PC-3 (cell line): ENCODE data around the gene TM4SF20. TPM values are rescaled to one million over a fixed set of nuclear protein-coding genes. Genes with fewer than 3 reads are reported as not detected.

Source experiments
- ATAC-seq: fragments of 200-7000 bp; cut with Tn5 transposase; 2 replicates; pipeline ENCODE4 v1.9.1; 2020; ENCODE audit warnings: mild to moderate bottlenecking, moderate library complexity
- BruUV-seq: library from RNA; stranded (reverse); fragments of 400-500 nt; replicated peaks from 2 replicates; lab custom pipeline; 2021; lab: Mats Ljungman, UMichigan
- CTCF ChIA-PET: fragments of 300-600 bp; sonication (Branson Sonifier 250); formaldehyde crosslinking; loops from one replicate; lab custom pipeline; 2022; ENCODE audit warnings: antibody characterized with exemption; lab: Charles Lee
- POLR2A ChIA-PET: fragments of 300-600 bp; sonication (Branson Sonifier 250); formaldehyde crosslinking; loops from one replicate; lab custom pipeline; 2022; ENCODE audit warnings: antibody characterized with exemption; ENCODE audit not compliant: unreplicated experiment; lab: Charles Lee
- DNase-seq: peaks from one replicate; pipeline ENCODE4 v3.0.0-alpha.2; 2015
- H2AFZ ChIP-seq: fragments of 300-600 bp; sonication (generic); 2 replicates; pipeline ENCODE4 v1.6.0; 2016; ENCODE audit warnings: antibody characterized with exemption, low read length
- H3F3A ChIP-seq: fragments of 300-600 bp; sonication (generic); one replicate; pipeline ENCODE4 v1.6.0; 2017; ENCODE audit warnings: antibody characterized with exemption, low read length, control low read depth, mild to moderate bottlenecking; ENCODE audit not compliant: unreplicated experiment
- H3K27ac ChIP-seq: fragments of 300-600 bp; sonication (generic); 2 replicates; pipeline ENCODE4 v1.5.1; 2016; ENCODE audit warnings: mild to moderate bottlenecking, low read length
- H3K27me3 ChIP-seq: fragments of 300-600 bp; sonication (generic); 2 replicates; pipeline ENCODE4 v1.6.1; 2016; ENCODE audit warnings: low read length, mixed read lengths
- H3K36me3 ChIP-seq: fragments of 300-600 bp; sonication (generic); 2 replicates; pipeline ENCODE4 v1.6.1; 2016; ENCODE audit warnings: low read depth, mixed run types, low read length, mixed read lengths
- H3K4me1 ChIP-seq: fragments of 300-600 bp; sonication (generic); 2 replicates; pipeline ENCODE4 v1.5.1; 2016; ENCODE audit warnings: low read length; ENCODE audit not compliant: insufficient read depth
- H3K4me2 ChIP-seq: fragments of 300-600 bp; sonication (generic); 2 replicates; pipeline ENCODE4 v1.6.0; 2016; ENCODE audit warnings: low read length
- H3K4me3 ChIP-seq: fragments of 300-600 bp; sonication (generic); 2 replicates; pipeline ENCODE4 v1.5.1; 2016; ENCODE audit warnings: mild to moderate bottlenecking, low read length, mixed read lengths
- H3K79me2 ChIP-seq: fragments of 300-600 bp; sonication (generic); 2 replicates; pipeline ENCODE4 v1.6.1; 2017; ENCODE audit warnings: low read length, mixed read lengths
- H3K9ac ChIP-seq: fragments of 300-600 bp; sonication (generic); 2 replicates; pipeline ENCODE4 v1.6.0; 2016; ENCODE audit warnings: mild to moderate bottlenecking, low read length
- H3K9me2 ChIP-seq: fragments of 300-600 bp; sonication (generic); replicated peaks from 2 replicates; pipeline ENCODE4 v1.6.1; 2016; ENCODE audit warnings: mixed run types, low read length, mixed read lengths
- H3K9me3 ChIP-seq: fragments of 300-600 bp; sonication (generic); 2 replicates; pipeline ENCODE4 v1.6.1; 2016; ENCODE audit warnings: low read length, mixed read lengths
- H4K20me1 ChIP-seq: fragments of 300-600 bp; sonication (generic); 2 replicates; pipeline ENCODE4 v1.6.1; 2016; ENCODE audit warnings: low read length, mixed read lengths
- EZH2 ChIP-seq: fragments of 300-600 bp; sonication (generic); IDR thresholded peaks from one replicate; pipeline ENCODE4 v1.6.1; 2017; ENCODE audit warnings: antibody characterized with exemption, mild to moderate bottlenecking, low read length; ENCODE audit not compliant: unreplicated experiment
- EZH2phosphoT487 ChIP-seq: fragments of 300-600 bp; sonication (generic); IDR thresholded peaks from 2 replicates; pipeline ENCODE4 v1.6.1; 2018; ENCODE audit warnings: mild to moderate bottlenecking, antibody characterized with exemption, low read length, borderline replicate concordance
- intact Hi-C: fragments of 100-400 bp; cut with micrococcal nuclease; formaldehyde crosslinking; loops from 2 replicates; pipeline ENCODE4 v1.9.0; 2023
- total RNA-seq: library from RNA; depleted of rRNA; stranded (reverse); fragments of >200 nt; gene quantifications from 2 replicates; pipeline ENCODE4 v1.2.3, GENCODE V29; 2014
- TF ChIP-seq, protein P1 (sequence below): fragments of 300-600 bp; sonication (generic); conservative IDR thresholded peaks from 2 replicates; pipeline ENCODE4 v1.5.1; 2017; ENCODE audit warnings: antibody characterized with exemption, low read depth, mild to moderate bottlenecking, low read length

Gene TM4SF20
- total RNA-seq, 1 experiment from 2014 or later, result not detected

DNA sequence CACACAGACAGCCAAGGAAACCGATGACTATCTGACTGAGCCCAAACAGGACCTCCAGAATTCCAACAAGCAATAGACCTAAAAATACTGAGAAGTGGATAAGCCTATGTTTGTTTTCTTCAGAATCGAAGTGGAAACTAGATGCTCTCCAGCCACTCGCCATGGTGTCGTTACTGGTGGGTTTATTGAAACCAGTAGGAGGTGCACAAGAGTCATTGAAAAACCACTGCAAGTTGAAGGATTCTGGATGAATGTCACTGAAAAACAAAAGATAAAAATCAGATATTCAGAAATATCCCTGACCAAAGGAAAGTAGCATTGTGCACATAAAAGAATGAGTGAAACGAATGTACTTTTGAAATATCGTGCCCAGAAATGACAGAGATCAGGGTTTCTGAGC lies 15.3 kb downstream of the TM4SF20 start:
- intact Hi-C loops, result no loop called here
- POLR2A ChIA-PET, result no interaction called here
- Histone ChIP-seq H3K4me1 (peaks cover 13% of the 10 kb centered on the region), H3K27ac (no peak overlapping the region), H3F3A (no peaks in the 10 kb centered on the region), H3K9me3 (no peaks in the 10 kb centered on the region), H3K79me2 (no peaks in the 10 kb centered on the region), H4K20me1 (no peaks in the 10 kb centered on the region), H3K9ac (no peak overlapping the region), H3K4me2 (no peak overlapping the region), H3K27me3 (no peaks in the 10 kb centered on the region), H3K36me3 (no peaks in the 10 kb centered on the region; the same call in 1 of the 2 replicates), H3K4me3 (no peak overlapping the region), H3K9me2 (no peaks in the 10 kb centered on the region), H2AFZ (no peak overlapping the region)
- BruUV-seq, result no TSS peak
- TF ChIP-seq, protein P1, sequence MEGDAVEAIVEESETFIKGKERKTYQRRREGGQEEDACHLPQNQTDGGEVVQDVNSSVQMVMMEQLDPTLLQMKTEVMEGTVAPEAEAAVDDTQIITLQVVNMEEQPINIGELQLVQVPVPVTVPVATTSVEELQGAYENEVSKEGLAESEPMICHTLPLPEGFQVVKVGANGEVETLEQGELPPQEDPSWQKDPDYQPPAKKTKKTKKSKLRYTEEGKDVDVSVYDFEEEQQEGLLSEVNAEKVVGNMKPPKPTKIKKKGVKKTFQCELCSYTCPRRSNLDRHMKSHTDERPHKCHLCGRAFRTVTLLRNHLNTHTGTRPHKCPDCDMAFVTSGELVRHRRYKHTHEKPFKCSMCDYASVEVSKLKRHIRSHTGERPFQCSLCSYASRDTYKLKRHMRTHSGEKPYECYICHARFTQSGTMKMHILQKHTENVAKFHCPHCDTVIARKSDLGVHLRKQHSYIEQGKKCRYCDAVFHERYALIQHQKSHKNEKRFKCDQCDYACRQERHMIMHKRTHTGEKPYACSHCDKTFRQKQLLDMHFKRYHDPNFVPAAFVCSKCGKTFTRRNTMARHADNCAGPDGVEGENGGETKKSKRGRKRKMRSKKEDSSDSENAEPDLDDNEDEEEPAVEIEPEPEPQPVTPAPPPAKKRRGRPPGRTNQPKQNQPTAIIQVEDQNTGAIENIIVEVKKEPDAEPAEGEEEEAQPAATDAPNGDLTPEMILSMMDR, result peak; percentile 65
- no peak for TF ChIP-seq EZH2
- CTCF ChIA-PET, result no interaction called here
- DNase-seq (peak; percentile 39), ATAC-seq (no peak)

DNA sequence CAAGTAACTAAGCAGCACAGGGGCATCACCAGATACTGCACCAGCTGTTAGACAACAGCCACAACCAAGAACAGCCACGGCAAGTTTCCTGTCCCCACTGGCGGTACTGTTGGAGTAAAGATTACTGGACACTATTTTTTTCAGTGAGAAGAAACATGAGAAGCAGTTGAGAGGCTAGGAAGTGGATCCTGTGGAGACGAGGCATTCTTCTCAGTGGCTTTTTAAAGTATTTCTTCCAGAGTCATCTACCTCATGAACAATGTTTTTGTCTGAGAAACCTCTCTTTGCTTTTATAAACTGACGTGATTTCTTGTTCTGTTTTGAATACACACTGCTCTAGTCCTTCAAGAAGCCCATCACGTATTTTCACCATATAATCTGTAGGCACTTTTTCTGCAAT lies 18.8 kb downstream of the TM4SF20 start:
- Histone ChIP-seq H3K27me3 (no peaks in the 10 kb centered on the region), H3K4me1 (no peaks in the 10 kb centered on the region), H3F3A (no peaks in the 10 kb centered on the region), H3K4me3 (no peak overlapping the region), H3K9ac (no peak overlapping the region), H3K79me2 (no peaks in the 10 kb centered on the region), H3K36me3 (peaks cover 17% of the 10 kb centered on the region; the same call in 1 of the 2 replicates), H3K9me3 (no peaks in the 10 kb centered on the region), H2AFZ (no peak overlapping the region), H4K20me1 (no peaks in the 10 kb centered on the region), H3K9me2 (no peaks in the 10 kb centered on the region), H3K4me2 (no peak overlapping the region), H3K27ac (no peak overlapping the region)
- no peak for DNase-seq
- CTCF ChIA-PET, result no interaction called here
- TF ChIP-seq EZH2phosphoT487, result no peak
- TF ChIP-seq, protein P1, result no peak
- no peak for TF ChIP-seq EZH2
- no TSS peak for BruUV-seq
- ATAC-seq, result no peak
- intact Hi-C loops, result no loop called here
- POLR2A ChIA-PET, result no interaction called here

DNA sequence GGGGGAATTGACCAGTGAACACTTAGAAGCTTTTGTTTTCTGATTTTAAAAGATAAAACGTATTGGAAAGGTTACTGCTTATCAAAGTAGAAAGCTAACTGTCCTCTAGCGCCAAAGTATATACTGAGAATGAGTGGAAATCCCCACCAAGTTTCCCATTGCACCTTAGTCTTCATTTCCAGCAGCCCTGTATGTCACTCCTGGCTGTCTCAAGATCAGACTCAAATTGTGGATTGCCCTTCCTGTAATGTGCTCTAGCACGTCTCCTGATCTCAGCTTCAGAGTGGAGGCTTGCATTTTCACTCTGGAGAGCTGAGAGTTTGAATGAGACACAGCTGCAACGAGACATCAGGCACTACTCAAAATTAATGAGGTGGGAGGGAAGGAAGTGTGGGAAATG lies 27.5 kb downstream of the TM4SF20 start:
- H3K27ac ChIP-seq, result no peak overlapping the region
- H3K9me2 ChIP-seq, result no peaks in the 10 kb centered on the region
- BruUV-seq, result no TSS peak
- TF ChIP-seq, protein P1, result no peak
- TF ChIP-seq EZH2phosphoT487 (no peak), EZH2 (no peak)
- peaks cover 15% of the 10 kb centered on the region for H3K4me1 ChIP-seq
- H3K79me2 ChIP-seq, result no peaks in the 10 kb centered on the region
- H3K9me3 ChIP-seq, result no peaks in the 10 kb centered on the region
- DNase-seq (no peak), ATAC-seq (no peak)
- no peaks in the 10 kb centered on the region for H4K20me1 ChIP-seq
- POLR2A ChIA-PET, result no interaction called here
- intact Hi-C loops, result no loop called here
- CTCF ChIA-PET, result interaction anchor here (0.6 kb wide), 2 partner anchors 194 to 768 kb away, joined by 3 to 10 read pairs; no protein-coding TSS in a partner anchor
- H3K9ac ChIP-seq, result no peak overlapping the region
- no peaks in the 10 kb centered on the region for H3F3A ChIP-seq
- H3K36me3 ChIP-seq, result peaks cover 19% of the 10 kb centered on the region; the same call in 1 of the 2 replicates
- H3K27me3 ChIP-seq, result no peaks in the 10 kb centered on the region
- H3K4me3 ChIP-seq, result no peak overlapping the region
- no peak overlapping the region for H2AFZ ChIP-seq
- H3K4me2 ChIP-seq, result no peak overlapping the region
